Activated CD4-positive, alpha-beta memory T cell treated with anti-CD3 and anti-CD28 coated beads for 36 hours (primary cell): ENCODE results near the gene FBXO42. TPM values are rescaled to one million over a fixed set of nuclear protein-coding genes. Genes with fewer than 3 reads are reported as not detected.
"Not testable (repeated sequence)": the region's sequence is repeated elsewhere in the genome, so short reads cannot be mapped to it uniquely, and the experiment has no call there.

Source experiments
- CTCF ChIA-PET: fragments of 350-600 bp; sonication (Branson Sonifier 250); formaldehyde crosslinking; loops from one replicate; lab custom pipeline; 2021; ENCODE audit warnings: antibody characterized with exemption, inconsistent platforms; lab: Charles Lee
- POLR2A ChIA-PET: fragments of 350-600 bp; sonication (Branson Sonifier 250); formaldehyde crosslinking; loops from one replicate; lab custom pipeline; 2021; ENCODE audit warnings: antibody characterized with exemption; lab: Charles Lee
- DNase-seq: peaks from one replicate; pipeline ENCODE4 v3.0.0-alpha.2; 2020
- H3K27ac Mint-ChIP-seq: one replicate; pipeline ENCODE4 v1.8.0; 2021; ENCODE audit warnings: mixed read lengths
- H3K27me3 Mint-ChIP-seq: one replicate; pipeline ENCODE4 v1.8.0; 2021; ENCODE audit warnings: mixed read lengths
- H3K36me3 Mint-ChIP-seq: one replicate; pipeline ENCODE4 v1.8.0; 2021; ENCODE audit warnings: mixed read lengths
- H3K4me1 Mint-ChIP-seq: one replicate; pipeline ENCODE4 v1.8.0; 2021; ENCODE audit warnings: low read depth, mixed read lengths
- H3K4me3 Mint-ChIP-seq: one replicate; pipeline ENCODE4 v1.8.0; 2021; ENCODE audit warnings: mild to moderate bottlenecking, mixed read lengths
- H3K9me3 Mint-ChIP-seq: one replicate; pipeline ENCODE4 v1.8.0; 2021; ENCODE audit warnings: mixed read lengths
- intact Hi-C: fragments of 100-400 bp; cut with micrococcal nuclease; formaldehyde crosslinking; loops from one replicate; pipeline ENCODE4 v1.15.1; 2023
- total RNA-seq, 2 experiments: library from RNA; stranded (reverse); gene quantifications; one replicate each; pipeline ENCODE4 v1.2.3, GENCODE V29; 2021

The FBXO42 gene
- total RNA-seq, 2 experiments from 2014 or later = 12.0 to 13.6 TPM

GRCh38 chr1:16246239-16246638, 106.0 kb downstream of the FBXO42 start:
- H3K27ac Mint-ChIP-seq, H3K9me3 Mint-ChIP-seq, intact Hi-C loops, H3K36me3 Mint-ChIP-seq, DNase-seq, H3K4me3 Mint-ChIP-seq, H3K27me3 Mint-ChIP-seq, POLR2A ChIA-PET: not testable (repeated sequence)
- H3K4me1 Mint-ChIP-seq = peaks cover 15% of the 10 kb centered on the region
- CTCF ChIA-PET = interaction anchor here (0.6 to 5.4 kb wide), 11 partner anchors 9 to 236 kb away, joined by 3 to 66 read pairs (median 5); partner anchors contain the start of gene CPLANE2

GRCh38 chr1:16245476-16246196, 106.6 kb downstream of the FBXO42 start:
- no peaks in the 10 kb centered on the region for H3K27me3 Mint-ChIP-seq
- no peaks in the 10 kb centered on the region for H3K9me3 Mint-ChIP-seq
- intact Hi-C loops = no loop called here
- ChIA-PET CTCF (interaction anchor here (0.6 to 5.4 kb wide), 21 partner anchors 8 to 236 kb away, joined by 3 to 66 read pairs (median 5); partner anchors contain the start of genes CPLANE2 and FAM131C), POLR2A (no interaction called here)
- H3K27ac Mint-ChIP-seq = no peak overlapping the region
- DNase-seq = no peak
- H3K36me3 Mint-ChIP-seq = peaks cover 4% of the 10 kb centered on the region
- peaks cover 15% of the 10 kb centered on the region for H3K4me1 Mint-ChIP-seq
- no peak overlapping the region for H3K4me3 Mint-ChIP-seq

- CTCF ChIA-PET = interaction anchor here (0.7 to 5.4 kb wide), 21 partner anchors 8 to 172 kb away, joined by 3 to 66 read pairs (median 6); partner anchors contain the start of gene FAM131C
- POLR2A ChIA-PET = no interaction called here
Observed at GRCh38 chr1:16244650-16245285, 107.5 kb downstream of the FBXO42 start.

GRCh38 chr1:16243936-16244649, 108.2 kb downstream of the FBXO42 start:
- Mint-ChIP-seq H3K27ac (no peak overlapping the region), H3K4me1 (peaks cover 8% of the 10 kb centered on the region), H3K9me3 (no peaks in the 10 kb centered on the region), H3K36me3 (no peaks in the 10 kb centered on the region), H3K27me3 (no peaks in the 10 kb centered on the region), H3K4me3 (no peak overlapping the region)
- intact Hi-C loops = loop anchor here (1.0 kb wide), 2 partner anchors 38 to 165 kb away; no protein-coding TSS in a partner anchor
- POLR2A ChIA-PET = no interaction called here
- CTCF ChIA-PET = interaction anchor here (0.6 to 5.4 kb wide), 25 partner anchors 8 to 494 kb away, joined by 3 to 66 read pairs (median 4); partner anchors contain the start of gene FAM131C
- DNase-seq = peak; percentile 86

More at GRCh38 chr1:16244650-16245285, 107.5 kb downstream of the FBXO42 start:
- Mint-ChIP-seq H3K27me3 (no peaks in the 10 kb centered on the region), H3K4me3 (no peak overlapping the region), H3K27ac (no peak overlapping the region), H3K9me3 (no peaks in the 10 kb centered on the region), H3K4me1 (peaks cover 13% of the 10 kb centered on the region), H3K36me3 (peaks cover 2% of the 10 kb centered on the region)
- intact Hi-C loops = loop anchor here (1.0 kb wide), 2 partner anchors 38 to 165 kb away; no protein-coding TSS in a partner anchor
- DNase-seq = no peak

GRCh38 chr1:16243215-16243610, 109.1 kb downstream of the FBXO42 start:
- DNase-seq = no peak
- H3K4me1 Mint-ChIP-seq = peaks cover 7% of the 10 kb centered on the region
- H3K36me3 Mint-ChIP-seq = no peaks in the 10 kb centered on the region
- no peaks in the 10 kb centered on the region for H3K27me3 Mint-ChIP-seq
- no peaks in the 10 kb centered on the region for H3K9me3 Mint-ChIP-seq
- H3K27ac Mint-ChIP-seq = no peak overlapping the region
- ChIA-PET CTCF (interaction anchor here (0.6 to 5.4 kb wide), 10 partner anchors 9 to 493 kb away, joined by 3 to 66 read pairs (median 7); partner anchors contain the start of gene FAM131C), POLR2A (no interaction called here)
- intact Hi-C loops = no loop called here
- no peak overlapping the region for H3K4me3 Mint-ChIP-seq

GRCh38 chr1:16242556-16243214, 109.6 kb downstream of the FBXO42 start:
- Mint-ChIP-seq H3K27me3 (no peaks in the 10 kb centered on the region), H3K27ac (no peak overlapping the region), H3K4me3 (no peak overlapping the region), H3K9me3 (no peaks in the 10 kb centered on the region), H3K36me3 (no peaks in the 10 kb centered on the region), H3K4me1 (peaks cover 11% of the 10 kb centered on the region)
- DNase-seq = no peak
- intact Hi-C loops = no loop called here
- ChIA-PET CTCF (interaction anchor here (1.5 to 5.4 kb wide), 3 partner anchors 9 to 167 kb away, joined by 4 to 66 read pairs (median 7); no protein-coding TSS in a partner anchor), POLR2A (no interaction called here)

GRCh38 chr1:16241221-16241708, 111.0 kb downstream of the FBXO42 start:
- no peaks in the 10 kb centered on the region for H3K27me3 Mint-ChIP-seq
- H3K36me3 Mint-ChIP-seq = no peaks in the 10 kb centered on the region
- DNase-seq = no peak
- H3K9me3 Mint-ChIP-seq = no peaks in the 10 kb centered on the region
- no peak overlapping the region for H3K4me3 Mint-ChIP-seq
- ChIA-PET CTCF (interaction anchor here (0.7 to 5.4 kb wide), 3 partner anchors 158 to 198 kb away, joined by 3 to 66 read pairs (median 3); no protein-coding TSS in a partner anchor), POLR2A (no interaction called here)
- H3K4me1 Mint-ChIP-seq = peaks cover 17% of the 10 kb centered on the region
- H3K27ac Mint-ChIP-seq = no peak overlapping the region
- intact Hi-C loops = no loop called here

- no peaks in the 10 kb centered on the region for H3K36me3 Mint-ChIP-seq
- no peak overlapping the region for H3K27ac Mint-ChIP-seq
- intact Hi-C loops = no loop called here
- DNase-seq = no peak
- H3K4me3 Mint-ChIP-seq = no peak overlapping the region
- no peaks in the 10 kb centered on the region for H3K27me3 Mint-ChIP-seq
- CTCF ChIA-PET = interaction anchor here (0.9 kb wide), 1 partner anchor 161 kb away, joined by 3 read pairs; no protein-coding TSS in a partner anchor
- POLR2A ChIA-PET = no interaction called here
- H3K4me1 Mint-ChIP-seq = peaks cover 21% of the 10 kb centered on the region
- H3K9me3 Mint-ChIP-seq = no peaks in the 10 kb centered on the region
Observed at GRCh38 chr1:16239972-16240491, 112.2 kb downstream of the FBXO42 start.

GRCh38 chr1:16237343-16237830, 114.9 kb downstream of the FBXO42 start:
- Mint-ChIP-seq H3K9me3 (no peaks in the 10 kb centered on the region), H3K4me3 (peak overlapping the region; percentile 85), H3K27me3 (no peaks in the 10 kb centered on the region), H3K27ac (peak overlapping the region; percentile 82), H3K36me3 (no peaks in the 10 kb centered on the region), H3K4me1 (peaks cover 17% of the 10 kb centered on the region)
- intact Hi-C loops = loop anchor here (1.0 kb wide), 2 partner anchors 30 to 130 kb away; partner anchors contain the start of gene SZRD1
- no peak for DNase-seq
- ChIA-PET POLR2A (interaction anchor here (0.6 to 1.9 kb wide), 5 partner anchors 30 to 667 kb away, joined by 4 to 5 read pairs (median 4); partner anchors contain the start of gene FBXO42), CTCF (interaction anchor here (0.6 to 2.4 kb wide), 6 partner anchors 8 to 354 kb away, joined by 3 to 12 read pairs (median 4); partner anchors contain the start of gene FAM131C)

- POLR2A ChIA-PET = interaction anchor here (0.7 to 1.9 kb wide), 4 partner anchors 30 to 668 kb away, joined by 4 to 5 read pairs (median 4); partner anchors contain the start of gene FBXO42
Observed at GRCh38 chr1:16236511-16237342, 115.6 kb downstream of the FBXO42 start, which contains the start of gene CPLANE2. CPLANE2 (minus strand) TSS chr1:16237183; CDS start chr1:16236742, 441 bp downstream.

More at GRCh38 chr1:16236511-16237342, 115.6 kb downstream of the FBXO42 start, which contains the start of gene CPLANE2:
- peak within 1 kb of the TSS; percentile 82 for H3K27ac Mint-ChIP-seq
- DNase-seq = peak; percentile 98
- intact Hi-C loops = loop anchor here (1.0 kb wide), 3 partner anchors 19 to 131 kb away; partner anchors contain the start of gene SZRD1
- no peaks in the 10 kb centered on the region for H3K9me3 Mint-ChIP-seq
- H3K4me3 Mint-ChIP-seq = peak within 1 kb of the TSS; percentile 85
- H3K36me3 Mint-ChIP-seq = no peaks in the 10 kb centered on the region
- no peaks in the 10 kb centered on the region for H3K27me3 Mint-ChIP-seq
- H3K4me1 Mint-ChIP-seq = peaks cover 17% of the 10 kb centered on the region
- CTCF ChIA-PET = interaction anchor here (0.6 to 2.4 kb wide), 5 partner anchors 8 to 164 kb away, joined by 4 to 12 read pairs (median 5); partner anchors contain the start of gene FAM131C
